RWPE2 (cell line): Measurements from ENCODE around the gene TUBB2B.

Source experiments
- ATAC-seq: fragments of 200-7000 bp; cut with Tn5 transposase; 3 replicates; pipeline ENCODE4 v1.9.1; 2021; ENCODE audit warnings: low read depth
- DNase-seq: peaks from one replicate; pipeline ENCODE4 v3.0.0-alpha.2; 2020; ENCODE audit warnings: low spot score
- H3K27ac ChIP-seq: fragments of 450-650 bp; 2 replicates; pipeline ENCODE4 v1.5.1; 2017; ENCODE audit warnings: mild to moderate bottlenecking; ENCODE audit not compliant: poor library complexity, severe bottlenecking
- H3K27me3 ChIP-seq: fragments of 250-450 bp; sonication (Bioruptor Pico); 2 replicates; pipeline ENCODE4 v1.5.1; 2021; ENCODE audit warnings: mild to moderate bottlenecking, moderate library complexity; ENCODE audit not compliant: insufficient read depth, poor library complexity, severe bottlenecking
- H3K36me3 ChIP-seq: fragments of 250-450 bp; sonication (Bioruptor Pico); 2 replicates; pipeline ENCODE4 v1.5.1; 2020; ENCODE audit warnings: low read depth, mild to moderate bottlenecking, moderate library complexity
- H3K4me1 ChIP-seq: fragments of 250-450 bp; sonication (Bioruptor Pico); 2 replicates; pipeline ENCODE4 v1.5.1; 2021; ENCODE audit warnings: mild to moderate bottlenecking, moderate library complexity; ENCODE audit not compliant: insufficient read depth, poor library complexity, severe bottlenecking
- H3K4me3 ChIP-seq: fragments of 250-450 bp; sonication (Bioruptor Pico); 2 replicates; pipeline ENCODE4 v1.5.1; 2021; ENCODE audit warnings: mild to moderate bottlenecking, moderate library complexity; ENCODE audit not compliant: severe bottlenecking
- H3K9me3 ChIP-seq: fragments of 250-450 bp; sonication (Bioruptor Pico); 2 replicates; pipeline ENCODE4 v1.5.1; 2021; ENCODE audit warnings: mild to moderate bottlenecking, moderate library complexity; ENCODE audit not compliant: severe bottlenecking
- CTCF ChIP-seq: fragments of 450-650 bp; IDR thresholded peaks from one replicate; pipeline ENCODE4 v1.5.1; 2017; ENCODE audit warnings: mild to moderate bottlenecking, moderate library complexity; ENCODE audit not compliant: poor library complexity, severe bottlenecking

TUBB2B gene

GRCh38 chr6:3251462-3252314 is 24.2 kb upstream of the TUBB2B start:
- peak; percentile 92 for TF ChIP-seq CTCF
- Histone ChIP-seq H3K4me1 (peaks cover 10% of the 10 kb centered on the region), H3K9me3 (no peaks in the 10 kb centered on the region), H3K36me3 (no peaks in the 10 kb centered on the region), H3K4me3 (no peak overlapping the region), H3K27ac (no peak overlapping the region), H3K27me3 (no peaks in the 10 kb centered on the region)
- no peak for DNase-seq
- peak; percentile 88 for ATAC-seq

DNA sequence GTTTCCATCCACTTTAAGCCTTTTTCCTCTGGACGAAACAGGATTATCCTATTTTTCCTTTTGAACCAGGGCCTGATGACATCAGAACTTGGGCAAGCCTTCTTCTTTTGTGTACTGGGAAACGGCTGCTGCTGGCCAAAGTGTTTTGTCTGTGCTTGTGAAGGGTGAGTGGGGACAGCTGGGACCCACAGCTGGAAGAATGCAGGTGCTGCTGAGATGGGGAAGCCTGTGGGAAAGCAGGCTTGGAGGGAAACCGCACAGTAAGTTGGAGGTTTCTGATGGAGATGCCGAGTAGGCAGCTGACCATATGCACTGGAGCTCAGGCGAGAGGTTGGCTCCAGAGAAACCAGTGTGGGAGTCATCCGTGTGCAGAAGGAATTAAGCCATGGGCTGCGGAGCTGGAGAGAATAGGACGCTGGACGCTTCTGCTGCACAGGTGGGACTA is 22.8 kb upstream of the TUBB2B start:
- Histone ChIP-seq H3K4me3 (no peak overlapping the region), H3K27me3 (no peaks in the 10 kb centered on the region), H3K9me3 (no peaks in the 10 kb centered on the region), H3K4me1 (peaks cover 10% of the 10 kb centered on the region), H3K27ac (no peak overlapping the region), H3K36me3 (no peaks in the 10 kb centered on the region)
- TF ChIP-seq CTCF, result no peak
- no peak for DNase-seq
- ATAC-seq, result no peak

GRCh38 chr6:3249821-3250220 is 22.4 kb upstream of the TUBB2B start:
- no peak overlapping the region for H3K27ac ChIP-seq
- H3K4me3 ChIP-seq, result no peak overlapping the region
- H3K36me3 ChIP-seq, result no peaks in the 10 kb centered on the region
- ATAC-seq, result no peak
- no peaks in the 10 kb centered on the region for H3K9me3 ChIP-seq
- no peaks in the 10 kb centered on the region for H3K27me3 ChIP-seq
- no peak for TF ChIP-seq CTCF
- DNase-seq, result no peak
- H3K4me1 ChIP-seq, result peaks cover 10% of the 10 kb centered on the region

DNA sequence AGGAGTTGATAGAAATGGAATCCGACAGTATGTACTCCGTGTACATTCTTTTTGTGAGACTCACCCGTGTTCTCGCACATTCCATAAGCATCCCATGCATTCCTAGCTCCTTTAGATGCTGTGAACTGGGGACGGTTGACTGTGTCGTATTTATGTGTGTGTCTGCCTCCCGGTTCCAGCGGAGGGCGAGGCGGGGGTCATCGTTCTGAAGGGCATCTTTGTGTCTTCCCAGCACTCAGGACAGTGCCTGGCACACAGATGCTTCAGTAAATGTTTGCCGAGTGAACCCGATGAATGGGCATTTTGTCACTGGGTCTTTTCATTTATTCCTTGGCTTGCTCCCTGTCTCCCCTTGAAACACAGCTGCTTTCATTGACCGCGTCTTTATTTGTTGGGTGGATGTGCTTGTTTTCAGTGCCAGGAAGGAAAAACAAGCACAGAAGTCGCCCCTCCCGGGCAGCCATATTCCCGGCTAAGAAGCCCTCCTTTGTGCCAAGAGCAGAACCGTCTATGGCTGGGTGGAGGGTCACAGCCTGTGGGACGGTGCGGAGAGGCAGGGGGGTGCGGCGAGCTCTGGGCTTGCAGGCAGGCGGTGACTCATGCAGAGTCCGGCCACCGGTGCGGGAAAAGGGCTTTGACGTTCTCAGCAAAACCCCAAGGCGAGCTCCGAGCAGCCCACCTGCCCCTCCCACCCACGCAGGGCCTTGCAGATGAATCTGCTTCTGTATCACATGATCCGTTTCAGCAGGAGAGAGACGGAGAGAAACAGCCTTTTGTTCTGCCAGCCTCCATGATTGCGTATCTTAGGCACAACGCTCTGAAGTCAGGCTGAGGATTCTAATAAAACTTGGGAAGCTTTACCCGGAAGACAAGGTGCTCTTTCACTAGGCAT is 20.0 kb upstream of the TUBB2B start:
- ATAC-seq (peak; percentile 34), DNase-seq (no peak)
- Histone ChIP-seq H3K4me3 (no peak overlapping the region), H3K27ac (no peak overlapping the region), H3K4me1 (peaks cover 10% of the 10 kb centered on the region), H3K36me3 (no peaks in the 10 kb centered on the region), H3K9me3 (no peaks in the 10 kb centered on the region), H3K27me3 (no peaks in the 10 kb centered on the region)
- no peak for TF ChIP-seq CTCF
